ENCODE results near the gene SEC61G. TPM values are rescaled to one million over a fixed set of nuclear protein-coding genes. Genes with fewer than 3 reads are reported as not detected.
A peak's percentile ranks its signal among the peaks of the same experiment; 100 is the strongest.

The SEC61G gene
- polyA plus RNA-seq, 1 of the 3 experiments (the other 2 are of a cell fraction): 229 TPM

DNA sequence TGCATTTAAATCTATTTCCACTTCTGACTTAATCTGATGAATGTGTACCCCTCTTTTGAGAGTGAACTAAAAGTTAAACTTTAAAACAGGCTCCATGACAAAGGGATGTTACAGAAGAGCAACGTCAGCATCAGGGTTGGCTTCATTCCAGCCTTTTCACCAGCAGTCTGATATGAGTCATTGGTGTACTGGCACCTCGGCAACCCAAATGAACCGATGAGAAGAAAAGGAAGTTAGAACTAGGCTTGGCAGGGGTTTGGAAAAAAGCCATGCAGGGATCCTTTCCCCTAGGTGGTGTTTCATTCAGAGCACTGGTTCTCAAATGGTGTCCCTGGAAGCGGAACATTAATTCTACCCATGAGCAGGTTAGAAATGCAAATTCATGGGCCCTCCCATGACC is 53.6 kb downstream of the SEC61G start:
- H4K20me1 ChIP-seq (ENCODE audit: insufficient read depth): no peaks in the 10 kb centered on the region
- CTCF ChIA-PET: no interaction called here
- 21% methylated on average over 4 of the region's 4 CpGs for WGBS (ENCODE audit: low lambda C conversion rate)

DNA sequence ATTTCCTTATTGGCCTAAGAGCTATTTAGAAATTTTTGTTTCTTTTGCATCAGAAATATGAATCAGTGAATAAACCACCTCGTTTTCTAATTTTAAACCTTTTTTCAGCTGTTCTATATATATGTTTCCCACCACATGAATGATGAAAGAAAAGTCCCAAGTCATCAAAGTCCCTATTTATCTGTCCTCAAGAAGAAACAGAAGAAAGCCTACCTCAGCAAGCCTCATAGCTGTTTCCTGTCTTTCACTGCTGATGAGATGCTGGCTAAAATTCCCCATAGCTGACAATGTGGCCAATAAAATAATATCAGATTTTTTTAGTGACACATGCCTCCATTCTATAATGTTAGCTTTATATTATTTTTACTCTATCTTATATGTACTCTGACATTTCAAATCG is 54.2 kb downstream of the SEC61G start:
- POLR2A ChIA-PET: no interaction called here

More for the DNA sequence above, 53.6 kb downstream of the SEC61G start:
- TF ChIP-seq MXI1 (IDR thresholded peaks at IDR 0.05; ENCODE audit: low read depth, low read length) (no peak), FOSL2 (IDR thresholded peaks at IDR 0.05; ENCODE audit: borderline replicate concordance, low read depth) (peak; percentile 44; the same call in 1 of the 2 replicates), NFIC (IDR thresholded peaks at IDR 0.05; ENCODE audit: borderline replicate concordance) (peak; percentile 34; the same call in 1 of the 2 replicates)
- POLR2A ChIA-PET: no interaction called here
- Histone ChIP-seq H3K9me2 (no peaks in the 10 kb centered on the region), H3K4me2 (no peak overlapping the region), H3K27me3 (ENCODE audit: insufficient read depth) (no peaks in the 10 kb centered on the region), H3F3A (replicated peaks; ENCODE audit: insufficient read depth) (no peaks in the 10 kb centered on the region), H3K4me1 (ENCODE audit: control insufficient read depth in 1 of 2, insufficient read depth in 2 of 2, low read depth in 1 of 2, low read length in 1 of 2) (no peaks in the 10 kb centered on the region), H3K4me3 (ENCODE audit: low read depth in 2 of 2, low read length in 1 of 2) (no peak overlapping the region), H2AFZ (ENCODE audit: low read depth) (no peak overlapping the region), H3K9ac (no peak overlapping the region), H3K36me3 (replicated peaks in 1 of 2; ENCODE audit: control insufficient read depth in 1 of 2, insufficient read depth in 2 of 2, low read length in 1 of 2) (no peaks in the 10 kb centered on the region), H3K79me2 (ENCODE audit: insufficient read depth) (no peaks in the 10 kb centered on the region), H3K27ac (ENCODE audit: low read depth in 2 of 2, low read length in 1 of 2) (no peak overlapping the region), H3K9me3 (no peaks in the 10 kb centered on the region)
- DNase-seq: no peak

More for the DNA sequence above, 54.2 kb downstream of the SEC61G start:
- Histone ChIP-seq H4K20me1 (ENCODE audit: insufficient read depth) (no peaks in the 10 kb centered on the region), H3K27ac (ENCODE audit: low read depth in 2 of 2, low read length in 1 of 2) (no peak overlapping the region), H3K36me3 (replicated peaks in 1 of 2; ENCODE audit: control insufficient read depth in 1 of 2, insufficient read depth in 2 of 2, low read length in 1 of 2) (no peaks in the 10 kb centered on the region), H3K9me3 (no peaks in the 10 kb centered on the region), H3K4me1 (ENCODE audit: control insufficient read depth in 1 of 2, insufficient read depth in 2 of 2, low read depth in 1 of 2, low read length in 1 of 2) (no peaks in the 10 kb centered on the region; a peak in 1 of 4 replicates), H2AFZ (ENCODE audit: low read depth) (no peak overlapping the region), H3K9ac (no peak overlapping the region), H3K9me2 (no peaks in the 10 kb centered on the region), H3K27me3 (ENCODE audit: insufficient read depth) (no peaks in the 10 kb centered on the region), H3K4me2 (no peak overlapping the region), H3F3A (replicated peaks; ENCODE audit: insufficient read depth) (no peaks in the 10 kb centered on the region), H3K79me2 (ENCODE audit: insufficient read depth) (no peaks in the 10 kb centered on the region), H3K4me3 (ENCODE audit: low read depth in 2 of 2, low read length in 1 of 2) (no peak overlapping the region)
- under 1% methylated on average over 2 of the region's 2 CpGs for WGBS (ENCODE audit: low lambda C conversion rate)
- TF ChIP-seq FOXM1 (IDR thresholded peaks at IDR 0.05; ENCODE audit: low read depth) (no peak), RXRA (IDR thresholded peaks at IDR 0.05; ENCODE audit: borderline replicate concordance, low read depth) (no peak), RCOR1 (IDR thresholded peaks at IDR 0.05; ENCODE audit: low read length) (no peak), USF2 (IDR thresholded peaks at IDR 0.05; ENCODE audit: borderline replicate concordance, low read depth, low read length) (no peak), GATA2 (CRISPR knock-in tag; IDR thresholded peaks at IDR 0.05) (no peak), FOSL2 (IDR thresholded peaks at IDR 0.05; ENCODE audit: borderline replicate concordance, low read depth) (no peak), TAF1 (IDR thresholded peaks at IDR 0.05; ENCODE audit: borderline replicate concordance, low read depth, low read length) (no peak), GABPA (IDR thresholded peaks at IDR 0.05; ENCODE audit: low read depth) (no peak), NRF1 (IDR thresholded peaks at IDR 0.05; ENCODE audit: low read depth, low read length) (no peak), RFX5 (IDR thresholded peaks at IDR 0.05; ENCODE audit: low read length) (no peak), NFIC (IDR thresholded peaks at IDR 0.05; ENCODE audit: borderline replicate concordance) (no peak), FOXJ3 (CRISPR knock-in tag; IDR thresholded peaks at IDR 0.05) (no peak)
- TF ChIP-seq, protein P1, sequence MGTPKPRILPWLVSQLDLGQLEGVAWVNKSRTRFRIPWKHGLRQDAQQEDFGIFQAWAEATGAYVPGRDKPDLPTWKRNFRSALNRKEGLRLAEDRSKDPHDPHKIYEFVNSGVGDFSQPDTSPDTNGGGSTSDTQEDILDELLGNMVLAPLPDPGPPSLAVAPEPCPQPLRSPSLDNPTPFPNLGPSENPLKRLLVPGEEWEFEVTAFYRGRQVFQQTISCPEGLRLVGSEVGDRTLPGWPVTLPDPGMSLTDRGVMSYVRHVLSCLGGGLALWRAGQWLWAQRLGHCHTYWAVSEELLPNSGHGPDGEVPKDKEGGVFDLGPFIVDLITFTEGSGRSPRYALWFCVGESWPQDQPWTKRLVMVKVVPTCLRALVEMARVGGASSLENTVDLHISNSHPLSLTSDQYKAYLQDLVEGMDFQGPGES (IDR thresholded peaks at IDR 0.05; ENCODE audit: low read depth, low read length): no peak
- no peak for DNase-seq
- CTCF ChIA-PET: interaction anchor here (1.8 kb wide), 1 partner anchor 10 kb away, joined by 6 read pairs; no protein-coding TSS in a partner anchor

Other genes starting within 250 kb of the SEC61G start
- not detected in 2 replicates for gene VSTM2A, start 216.8 kb downstream of the SEC61G start, polyA plus RNA-seq (2012; rRNA removed)